HepG2 (cell line): ENCODE results near the gene UNC5B. TPM values are rescaled to one million over a fixed set of nuclear protein-coding genes. Genes with fewer than 3 reads are reported as not detected.

Experiments
- DMAP1 ChIP-seq: IDR thresholded peaks from 2 replicates; pipeline ENCODE4 v1.6.1; 2016
- E2F1 ChIP-seq: sonication (generic); formaldehyde crosslinking; IDR thresholded peaks from 2 replicates; pipeline ENCODE4 v1.5.0; 2020; ENCODE audit warnings: missing genetic modification reagents
- GLI4 ChIP-seq: sonication (generic); formaldehyde crosslinking; IDR thresholded peaks from 2 replicates; pipeline ENCODE4 v1.5.1; 2020; ENCODE audit warnings: missing genetic modification reagents, mild to moderate bottlenecking, moderate library complexity, borderline replicate concordance
- HIVEP1 ChIP-seq: sonication (generic); formaldehyde crosslinking; IDR thresholded peaks from 2 replicates; pipeline ENCODE4 v1.4.0; 2020; ENCODE audit warnings: mild to moderate bottlenecking, missing genetic modification reagents
- MXD4 ChIP-seq: IDR thresholded peaks from 2 replicates; pipeline ENCODE4 v1.6.1; 2016; ENCODE audit warnings: mild to moderate bottlenecking, missing biosample characterization, missing genetic modification reagents
- NCOA2 ChIP-seq: sonication (generic); formaldehyde crosslinking; IDR thresholded peaks from 2 replicates; pipeline ENCODE4 v1.8.0; 2022; ENCODE audit warnings: inconsistent platforms
- POLR2A ChIP-seq, 2 experiments: IDR thresholded peaks; 2 replicates each; pipeline ENCODE4 v1.6.1; 2011; ENCODE audit warnings: low read depth in 2 of 2, low read length in 2 of 2, mild to moderate bottlenecking in 1 of 2, moderate library complexity in 1 of 2; ENCODE audit not compliant: insufficient read depth in 1 of 2
- POLR2AphosphoS2 ChIP-seq: IDR thresholded peaks from 2 replicates; pipeline ENCODE4 v1.6.1; 2011; ENCODE audit warnings: low read depth, low read length, improper control_type of control experiment
- RERE ChIP-seq: IDR thresholded peaks from 2 replicates; pipeline ENCODE4 v1.6.1; 2016; ENCODE audit warnings: low read depth, missing genetic modification reagents, missing compliant biosample characterization
- SMC3 ChIP-seq: IDR thresholded peaks from 2 replicates; pipeline ENCODE4 v1.6.1; 2011; ENCODE audit warnings: low read length, improper control_type of control experiment
- ZBTB21 ChIP-seq: sonication (generic); formaldehyde crosslinking; IDR thresholded peaks from 2 replicates; pipeline ENCODE4 v1.4.0; 2020; ENCODE audit warnings: missing genetic modification reagents
- ZBTB8A ChIP-seq: sonication (generic); formaldehyde crosslinking; IDR thresholded peaks from 2 replicates; pipeline ENCODE4 v1.4.0; 2020; ENCODE audit warnings: mild to moderate bottlenecking, low read depth, missing genetic modification reagents, borderline replicate concordance
- ZFP62 ChIP-seq: sonication (generic); formaldehyde crosslinking; IDR thresholded peaks from 2 replicates; pipeline ENCODE4 v1.4.0; 2020; ENCODE audit warnings: missing genetic modification reagents
- ZFY ChIP-seq: sonication (generic); formaldehyde crosslinking; IDR thresholded peaks from 2 replicates; pipeline ENCODE4 v1.4.0; 2020; ENCODE audit warnings: missing genetic modification reagents
- ZNF333 ChIP-seq: sonication (generic); formaldehyde crosslinking; IDR thresholded peaks from 2 replicates; pipeline ENCODE4 v1.4.0; 2020; ENCODE audit warnings: mild to moderate bottlenecking, missing genetic modification reagents, borderline replicate concordance
- ZNF674 ChIP-seq: sonication (generic); formaldehyde crosslinking; IDR thresholded peaks from 2 replicates; pipeline ENCODE4 v1.5.0; 2020; ENCODE audit warnings: low read depth, mild to moderate bottlenecking, missing genetic modification reagents
- ZNF720 ChIP-seq: sonication (generic); formaldehyde crosslinking; IDR thresholded peaks from 2 replicates; pipeline ENCODE4 v1.4.0; 2020; ENCODE audit warnings: missing genetic modification reagents
- ZNF772 ChIP-seq: sonication (generic); formaldehyde crosslinking; IDR thresholded peaks from 2 replicates; pipeline ENCODE4 v1.5.0; 2020; ENCODE audit warnings: mild to moderate bottlenecking, missing genetic modification reagents
- polyA plus RNA-seq, 8 experiments: library from polyadenylated mRNA; depleted of rRNA in 3 of 8; stranded (reverse) in 7 of 8; unstranded in 1 of 8; fragments of >200 nt; fragmentation: Illumina TruSeq in 4 of 8; extraction: Trizol in 4 of 8; gene quantifications; 2 replicates each; pipeline versions ENCODE4 v1.2.1 to v1.2.3, GENCODE V29; 2011 to 2016; ENCODE audit warnings: low read depth in 4 of 8, missing spikeins in 1 of 8, mixed read lengths in 1 of 8; ENCODE audit not compliant: insufficient read depth in 1 of 8
- total RNA-seq, 5 experiments: library from RNA; depleted of rRNA; stranded (reverse); fragments of >200 nt; fragmentation: Illumina TruSeq; extraction: Trizol; gene quantifications; 2 replicates each; pipeline ENCODE4 v1.2.3, GENCODE V29; 2016; ENCODE audit warnings: low read depth in 1 of 5
- TF ChIP-seq, protein P1 (sequence below): sonication (generic); formaldehyde crosslinking; IDR thresholded peaks from 2 replicates; pipeline ENCODE4 v1.5.1; 2020; ENCODE audit warnings: missing genetic modification reagents, mild to moderate bottlenecking, borderline replicate concordance
- TF ChIP-seq, protein P2 (sequence below): sonication (generic); formaldehyde crosslinking; IDR thresholded peaks from 2 replicates; pipeline ENCODE4 v1.9.0; 2021; ENCODE audit warnings: missing genetic modification reagents, borderline replicate concordance

UNC5B gene
- total and polyA plus RNA-seq, 2 of the 13 experiments (the other 11 are each of a cell fraction or from before 2014, with no cell fraction given) = 0.07 TPM

- TF ChIP-seq, protein P1, sequence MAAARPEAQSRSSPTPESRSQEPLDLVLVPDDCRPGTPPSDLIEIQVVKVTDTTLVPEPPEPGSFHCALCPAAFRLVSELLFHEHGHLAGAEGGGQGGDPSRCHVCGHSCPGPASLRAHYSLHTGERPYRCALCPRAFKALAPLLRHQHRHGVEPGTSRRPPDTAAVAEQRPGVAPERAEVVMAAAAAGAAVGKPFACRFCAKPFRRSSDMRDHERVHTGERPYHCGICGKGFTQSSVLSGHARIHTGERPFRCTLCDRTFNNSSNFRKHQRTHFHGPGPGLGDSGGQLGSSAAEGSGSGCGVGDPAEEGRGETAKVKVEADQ = no peak
- no peak for TF ChIP-seq ZBTB8A
- TF ChIP-seq SMC3 = no peak; the same call in 1 of the 2 replicates
- TF ChIP-seq ZFY (CRISPR knock-in tag) = peak; percentile 67
- TF ChIP-seq ZNF333 (CRISPR knock-in tag) = no peak
- no peak for TF ChIP-seq ZNF674 (CRISPR knock-in tag)
- peak; percentile 85 for TF ChIP-seq MXD4 (CRISPR knock-in tag)
- no peak for TF ChIP-seq ZFP62
- TF ChIP-seq ZNF772 (CRISPR knock-in tag) = peak; percentile 86
- TF ChIP-seq E2F1 (CRISPR knock-in tag) = no peak
- no peak for TF ChIP-seq ZBTB21 (CRISPR knock-in tag)
- TF ChIP-seq DMAP1 (CRISPR knock-in tag) = peak; percentile 84; the same call in 1 of the 2 replicates
- TF ChIP-seq GLI4 (CRISPR knock-in tag) = no peak
- peak; percentile 72; the same call in 1 of the 2 replicates for TF ChIP-seq RERE (CRISPR knock-in tag)
- TF ChIP-seq NCOA2 (CRISPR knock-in tag) = peak; percentile 81
- TF ChIP-seq, protein P2, sequence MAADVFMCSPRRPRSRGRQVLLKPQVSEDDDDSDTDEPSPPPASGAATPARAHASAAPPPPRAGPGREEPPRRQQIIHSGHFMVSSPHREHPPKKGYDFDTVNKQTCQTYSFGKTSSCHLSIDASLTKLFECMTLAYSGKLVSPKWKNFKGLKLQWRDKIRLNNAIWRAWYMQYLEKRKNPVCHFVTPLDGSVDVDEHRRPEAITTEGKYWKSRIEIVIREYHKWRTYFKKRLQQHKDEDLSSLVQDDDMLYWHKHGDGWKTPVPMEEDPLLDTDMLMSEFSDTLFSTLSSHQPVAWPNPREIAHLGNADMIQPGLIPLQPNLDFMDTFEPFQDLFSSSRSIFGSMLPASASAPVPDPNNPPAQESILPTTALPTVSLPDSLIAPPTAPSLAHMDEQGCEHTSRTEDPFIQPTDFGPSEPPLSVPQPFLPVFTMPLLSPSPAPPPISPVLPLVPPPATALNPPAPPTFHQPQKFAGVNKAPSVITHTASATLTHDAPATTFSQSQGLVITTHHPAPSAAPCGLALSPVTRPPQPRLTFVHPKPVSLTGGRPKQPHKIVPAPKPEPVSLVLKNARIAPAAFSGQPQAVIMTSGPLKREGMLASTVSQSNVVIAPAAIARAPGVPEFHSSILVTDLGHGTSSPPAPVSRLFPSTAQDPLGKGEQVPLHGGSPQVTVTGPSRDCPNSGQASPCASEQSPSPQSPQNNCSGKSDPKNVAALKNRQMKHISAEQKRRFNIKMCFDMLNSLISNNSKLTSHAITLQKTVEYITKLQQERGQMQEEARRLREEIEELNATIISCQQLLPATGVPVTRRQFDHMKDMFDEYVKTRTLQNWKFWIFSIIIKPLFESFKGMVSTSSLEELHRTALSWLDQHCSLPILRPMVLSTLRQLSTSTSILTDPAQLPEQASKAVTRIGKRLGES (CRISPR knock-in tag) = 0 out of 2 replicates have a peak, but pooled peaks have one; percentile 42
- no peak for TF ChIP-seq ZNF720 (CRISPR knock-in tag)
- 0 out of 4 replicates have a peak, but pooled peaks of 1 of the 2 experiments have one; percentile 54 for TF ChIP-seq POLR2A (IDR thresholded peaks at IDR 0.05; ENCODE audit: insufficient read depth in 1 of 2, low read depth in 2 of 2, low read length in 2 of 2)
- no peak for TF ChIP-seq POLR2AphosphoS2
- TF ChIP-seq HIVEP1 (CRISPR knock-in tag) = peak; percentile 46; the same call in 1 of the 2 replicates
These were observed 135.4 kb downstream of the UNC5B start (continued) for GRCh38 chr10:71347587-71348395.
